NCI-H748 (cell line): ENCODE measurements around the gene AMY1B.
"Not testable (repeated sequence)": the region's sequence is repeated elsewhere in the genome, so short reads cannot be mapped to it uniquely, and the experiment has no call there.

Experiments used
- DNase-seq: peaks from one replicate; lab custom pipeline; 2025; ENCODE audit not compliant: unreplicated experiment; lab: John Stamatoyannopoulos, UW

The AMY1B gene

DNA sequence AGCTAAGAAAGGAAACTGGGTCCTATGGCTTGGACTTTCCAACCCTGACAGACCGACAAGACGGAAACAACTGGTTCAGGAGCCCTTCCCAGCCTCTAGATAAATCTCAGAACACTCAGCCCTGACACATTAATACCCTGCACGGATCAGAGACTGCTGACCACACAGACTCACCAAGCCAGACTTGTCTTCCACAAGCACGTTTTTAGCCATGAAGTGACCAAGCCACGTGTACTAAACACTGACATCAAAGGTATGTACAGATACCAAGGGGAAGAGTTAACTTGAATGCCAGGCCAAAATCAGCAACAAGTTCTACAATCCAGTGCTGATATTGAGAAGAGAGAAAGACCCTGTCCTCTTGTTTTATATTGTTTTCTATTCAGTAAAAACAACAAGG, at the start of gene AMY1B:
Gene AMY1B, minus strand, starts transcription at position 101 of the 400 bp plus-strand sequence. CDS start 571 bp downstream, outside the sequence.
- DNase-seq, result not testable (repeated sequence)

GRCh38 chr1:103745040-103745439, 49.0 kb upstream of the AMY1B start:
- not testable (repeated sequence) for DNase-seq

- DNase-seq, result not testable (repeated sequence)
Observed at GRCh38 chr1:103744449-103744848, 48.4 kb upstream of the AMY1B start.

GRCh38 chr1:103738031-103738430, 42.0 kb upstream of the AMY1B start:
- DNase-seq, result not testable (repeated sequence)

- DNase-seq, result not testable (repeated sequence)
Observed at GRCh38 chr1:103735334-103735733, 39.3 kb upstream of the AMY1B start.

DNA sequence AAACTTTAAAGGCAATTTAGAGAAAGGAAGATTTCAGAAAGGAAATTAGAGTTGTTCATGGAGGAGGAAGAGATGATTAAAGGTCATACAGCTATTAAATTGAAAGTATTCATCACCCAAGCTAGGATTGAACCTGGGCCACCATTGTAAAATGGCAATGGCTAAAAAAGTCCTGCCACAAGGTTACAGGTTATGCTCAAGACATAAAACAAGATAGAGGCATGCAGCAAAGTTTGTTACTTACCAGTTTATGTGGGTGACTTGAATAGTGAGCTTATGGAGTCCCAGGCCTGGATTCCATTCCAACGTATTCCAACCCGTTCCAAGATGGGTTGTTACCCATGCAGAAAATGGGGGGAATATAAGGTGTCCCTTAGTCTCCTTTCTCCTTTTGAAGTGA, 25.5 kb upstream of the AMY1B start:
- not testable (repeated sequence) for DNase-seq

DNA sequence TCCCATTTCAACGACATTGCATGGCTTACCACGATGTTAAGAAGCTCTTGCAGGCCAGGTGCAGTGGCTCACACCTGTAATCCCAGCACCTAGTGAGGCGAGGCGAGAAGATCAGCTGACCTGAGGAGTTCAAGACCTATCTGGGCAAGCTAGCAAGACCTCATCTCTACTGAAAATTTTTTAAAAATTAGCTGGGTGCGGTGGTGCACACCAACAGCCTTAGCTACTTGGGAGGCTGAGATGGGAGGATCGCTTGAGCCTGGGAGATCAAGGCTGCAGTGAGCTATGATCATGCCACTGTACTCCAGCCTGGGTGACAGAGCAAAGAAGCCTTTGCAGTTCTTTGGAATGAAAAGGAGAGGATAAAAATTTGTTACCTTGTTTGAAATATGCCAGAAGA, 21.4 kb upstream of the AMY1B start:
- DNase-seq, result not testable (repeated sequence)

DNA sequence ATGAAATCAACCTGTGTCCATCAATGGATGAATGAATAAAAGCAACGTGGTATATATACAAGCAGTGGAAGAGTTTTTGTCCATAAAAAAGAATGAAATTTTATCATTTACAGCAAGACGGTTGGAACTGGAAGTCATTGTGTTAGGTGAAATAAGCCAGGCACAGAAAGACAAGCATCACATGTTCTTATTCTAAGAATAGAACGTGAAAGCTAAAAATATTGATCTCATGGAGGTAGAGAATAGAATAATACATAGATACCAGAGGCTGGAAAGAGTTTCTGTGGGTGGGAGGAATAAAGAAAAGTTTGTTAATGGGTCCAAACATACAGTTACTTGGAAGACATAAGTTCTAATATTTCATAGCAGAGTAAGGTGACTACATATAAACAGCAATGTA, 14.4 kb upstream of the AMY1B start:
- not testable (repeated sequence) for DNase-seq

- not testable (repeated sequence) for DNase-seq
Observed at GRCh38 chr1:103707670-103708069, 11.7 kb upstream of the AMY1B start.

- not testable (repeated sequence) for DNase-seq
Observed at GRCh38 chr1:103701256-103701655, 5.2 kb upstream of the AMY1B start.

DNA sequence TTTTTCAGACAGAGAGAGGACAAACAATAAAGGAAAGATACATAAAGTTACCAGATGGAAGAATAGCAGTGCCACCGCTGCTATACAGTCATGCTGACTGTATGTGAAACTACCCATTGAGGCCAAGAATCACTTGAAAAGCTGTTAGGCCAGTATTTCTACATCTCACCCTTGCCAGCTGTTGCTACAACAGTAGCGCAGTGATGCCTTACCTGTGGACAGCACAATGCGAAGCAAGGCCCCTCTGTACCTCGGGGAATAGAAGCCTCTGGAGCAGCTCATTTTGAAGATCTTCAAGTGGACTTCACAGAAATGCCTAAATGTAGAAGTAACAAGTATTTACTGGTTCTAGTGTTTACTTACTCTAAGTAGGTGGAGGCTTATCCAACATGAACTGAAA, 4.7 kb upstream of the AMY1B start:
- not testable (repeated sequence) for DNase-seq

GRCh38 chr1:103697430-103697829, 1.4 kb upstream of the AMY1B start:
- not testable (repeated sequence) for DNase-seq

DNA sequence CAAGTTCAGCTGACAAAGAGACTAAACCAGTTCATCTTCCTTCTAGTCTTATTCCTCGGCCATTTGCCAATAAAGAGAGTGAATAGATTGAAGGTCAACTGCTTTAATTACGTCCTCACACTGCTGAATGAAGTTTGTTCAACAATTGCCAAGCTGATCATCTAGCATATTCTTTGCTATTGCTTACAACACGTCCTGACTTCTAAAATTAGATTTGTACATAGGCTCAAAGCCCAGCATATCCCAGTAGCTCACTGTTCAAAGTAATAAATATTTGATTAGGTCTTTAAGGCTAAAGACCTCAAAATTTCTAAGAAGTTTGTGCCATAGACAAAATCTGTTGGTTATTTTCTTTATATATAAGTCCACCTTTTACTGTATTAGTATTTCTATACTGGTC, 19.7 kb downstream of the AMY1B start:
- DNase-seq, result not testable (repeated sequence)

DNA sequence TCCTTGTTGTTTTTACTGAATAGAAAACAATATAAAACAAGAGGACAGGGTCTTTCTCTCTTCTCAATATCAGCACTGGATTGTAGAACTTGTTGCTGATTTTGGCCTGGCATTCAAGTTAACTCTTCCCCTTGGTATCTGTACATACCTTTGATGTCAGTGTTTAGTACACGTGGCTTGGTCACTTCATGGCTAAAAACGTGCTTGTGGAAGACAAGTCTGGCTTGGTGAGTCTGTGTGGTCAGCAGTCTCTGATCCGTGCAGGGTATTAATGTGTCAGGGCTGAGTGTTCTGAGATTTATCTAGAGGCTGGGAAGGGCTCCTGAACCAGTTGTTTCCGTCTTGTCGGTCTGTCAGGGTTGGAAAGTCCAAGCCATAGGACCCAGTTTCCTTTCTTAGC, 40.5 kb downstream of the AMY1B start, which contains the start of gene AMY1A:
Gene AMY1A, plus strand, starts transcription at position 301 of the 400 bp plus-strand sequence. CDS start 571 bp downstream, outside the sequence.
- not testable (repeated sequence) for DNase-seq

DNA sequence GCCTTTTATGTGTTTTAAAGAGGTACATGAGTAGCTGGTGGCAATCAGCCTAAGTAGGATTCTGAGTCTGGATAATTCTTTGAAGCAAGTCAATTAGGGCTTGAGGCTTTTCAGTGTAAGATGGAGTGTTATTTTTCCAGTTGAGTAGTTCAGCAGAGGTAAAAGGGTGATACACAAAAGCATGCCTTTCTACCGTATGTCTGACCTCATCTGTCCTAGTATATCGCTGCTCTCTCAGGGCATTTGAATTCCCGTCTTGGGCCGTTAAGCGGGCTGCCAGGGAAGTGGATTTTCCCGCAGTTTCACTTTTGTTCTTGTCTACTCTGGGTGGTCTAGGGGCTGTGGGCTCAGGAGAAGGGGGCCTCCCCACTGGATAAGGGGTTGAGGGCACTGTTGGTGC, 41.9 kb downstream of the AMY1B start:
- DNase-seq, result not testable (repeated sequence)

- DNase-seq, result not testable (repeated sequence)
Observed at GRCh38 chr1:103650889-103651288, 45.1 kb downstream of the AMY1B start.

- not testable (repeated sequence) for DNase-seq
Observed at GRCh38 chr1:103650305-103650704, 45.7 kb downstream of the AMY1B start.

DNA sequence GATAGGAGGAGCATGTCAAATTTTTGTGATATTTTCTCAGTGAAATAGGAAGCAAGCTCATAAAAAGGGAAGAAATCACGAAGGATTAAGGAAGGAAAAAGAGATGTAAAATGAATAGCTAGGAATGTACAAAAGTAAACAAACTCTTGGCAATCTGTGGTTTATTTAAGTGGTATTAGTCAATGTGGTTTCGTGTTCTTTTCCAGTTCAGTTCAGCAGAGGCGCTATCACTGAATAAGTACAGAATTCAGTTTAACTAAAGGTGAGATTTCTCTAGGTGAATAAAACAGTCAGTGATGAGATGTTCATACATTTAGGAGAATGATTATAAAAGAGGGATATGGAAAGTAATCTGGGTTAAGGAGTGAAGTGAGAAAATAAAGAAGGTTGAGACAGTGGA, 52.1 kb downstream of the AMY1B start:
- not testable (repeated sequence) for DNase-seq

DNA sequence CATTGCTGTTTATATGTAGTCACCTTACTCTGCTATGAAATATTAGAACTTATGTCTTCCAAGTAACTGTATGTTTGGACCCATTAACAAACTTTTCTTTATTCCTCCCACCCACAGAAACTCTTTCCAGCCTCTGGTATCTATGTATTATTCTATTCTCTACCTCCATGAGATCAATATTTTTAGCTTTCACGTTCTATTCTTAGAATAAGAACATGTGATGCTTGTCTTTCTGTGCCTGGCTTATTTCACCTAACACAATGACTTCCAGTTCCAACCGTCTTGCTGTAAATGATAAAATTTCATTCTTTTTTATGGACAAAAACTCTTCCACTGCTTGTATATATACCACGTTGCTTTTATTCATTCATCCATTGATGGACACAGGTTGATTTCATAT, 54.8 kb downstream of the AMY1B start:
- DNase-seq, result not testable (repeated sequence)
